ENCODE data around the gene OR52E2. TPM values are rescaled to one million over a fixed set of nuclear protein-coding genes. Genes with fewer than 3 reads are reported as not detected.

Gene OR52E2
- polyA plus RNA-seq, 1 of the 3 experiments (the other 2 are of a cell fraction): not detected

- Histone ChIP-seq H2AFZ (ENCODE audit: low read depth) (no peak overlapping the region), H3K27me3 (ENCODE audit: insufficient read depth) (no peaks in the 10 kb centered on the region), H3K36me3 (replicated peaks in 1 of 2; ENCODE audit: control insufficient read depth in 1 of 2, insufficient read depth in 2 of 2, low read length in 1 of 2) (no peaks in the 10 kb centered on the region), H4K20me1 (ENCODE audit: insufficient read depth) (no peaks in the 10 kb centered on the region), H3F3A (replicated peaks; ENCODE audit: insufficient read depth) (no peaks in the 10 kb centered on the region), H3K4me3 (ENCODE audit: low read depth in 2 of 2, low read length in 1 of 2) (no peak overlapping the region), H3K9me2 (no peaks in the 10 kb centered on the region), H3K4me1 (ENCODE audit: control insufficient read depth in 1 of 2, insufficient read depth in 2 of 2, low read depth in 1 of 2, low read length in 1 of 2) (no peaks in the 10 kb centered on the region), H3K27ac (ENCODE audit: low read depth in 2 of 2, low read length in 1 of 2) (no peak overlapping the region), H3K4me2 (no peak overlapping the region), H3K9me3 (no peaks in the 10 kb centered on the region), H3K79me2 (ENCODE audit: insufficient read depth) (no peaks in the 10 kb centered on the region), H3K9ac (no peak overlapping the region; the same call in 1 of the 2 replicates)
- 2% methylated on average over 3 of the region's 3 CpGs for WGBS (ENCODE audit: low lambda C conversion rate)
- no peak for DNase-seq
- CTCF ChIA-PET: no interaction called here
- POLR2A ChIA-PET: no interaction called here
- TF ChIP-seq EZH2phosphoT487 (IDR thresholded peaks at IDR 0.05; ENCODE audit: borderline replicate concordance, low read depth) (no peak), POLR2AphosphoS5 (IDR thresholded peaks at IDR 0.05; ENCODE audit: low read depth, low read length) (no peak), CTCF (IDR thresholded peaks at IDR 0.05) (no peak), SIN3A (IDR thresholded peaks at IDR 0.05; ENCODE audit: borderline replicate concordance, low read depth, low read length) (no peak), USF2 (IDR thresholded peaks at IDR 0.05; ENCODE audit: borderline replicate concordance, low read depth, low read length) (no peak), IRF3 (IDR thresholded peaks at IDR 0.05; ENCODE audit: low read depth, low read length) (no peak), FOXJ3 (CRISPR knock-in tag; IDR thresholded peaks at IDR 0.05) (no peak), MXI1 (IDR thresholded peaks at IDR 0.05; ENCODE audit: low read depth, low read length) (no peak), RCOR1 (IDR thresholded peaks at IDR 0.05; ENCODE audit: low read length) (no peak), GATA2 (CRISPR knock-in tag; IDR thresholded peaks at IDR 0.05) (no peak), FOSL2 (IDR thresholded peaks at IDR 0.05; ENCODE audit: borderline replicate concordance, low read depth) (no peak), RXRA (IDR thresholded peaks at IDR 0.05; ENCODE audit: borderline replicate concordance, low read depth) (no peak), JUND (IDR thresholded peaks at IDR 0.05) (no peak), EP300 (IDR thresholded peaks at IDR 0.05; ENCODE audit: borderline replicate concordance in 1 of 2, low read depth in 1 of 2, low read length in 1 of 2) (no peak), PBX3 (IDR thresholded peaks at IDR 0.05) (no peak), NFIC (IDR thresholded peaks at IDR 0.05; ENCODE audit: borderline replicate concordance) (no peak), CHD2 (IDR thresholded peaks at IDR 0.05; ENCODE audit: low read length, partially characterized antibody) (no peak)
Measured at GRCh38 chr11:5071799-5072198, 12.4 kb upstream of the OR52E2 start.
